Keratinocyte (primary cell): ENCODE results near the gene OFD1.

Experiments
- EZH2 ChIP-seq: IDR thresholded peaks from one replicate; pipeline ENCODE4 v1.6.1; 2012; ENCODE audit warnings: inconsistent platforms, mild to moderate bottlenecking, low read length, moderate library complexity
- TF ChIP-seq, protein P1 (sequence below), 3 experiments: IDR thresholded peaks in 1 of 3; conservative IDR thresholded peaks in 1 of 3; optimal IDR thresholded peaks in 1 of 3; 2 replicates in 2 of 3; 3 replicates in 1 of 3; pipeline versions ENCODE3 to v1.5.1; 2011; ENCODE audit warnings: low read length in 3 of 3, mild to moderate bottlenecking in 3 of 3, moderate library complexity in 2 of 3, control low read depth in 1 of 3, inconsistent platforms in 1 of 3; ENCODE audit not compliant: insufficient read depth in 2 of 3; ENCODE audit errors: extremely low read depth in 1 of 3

DNA sequence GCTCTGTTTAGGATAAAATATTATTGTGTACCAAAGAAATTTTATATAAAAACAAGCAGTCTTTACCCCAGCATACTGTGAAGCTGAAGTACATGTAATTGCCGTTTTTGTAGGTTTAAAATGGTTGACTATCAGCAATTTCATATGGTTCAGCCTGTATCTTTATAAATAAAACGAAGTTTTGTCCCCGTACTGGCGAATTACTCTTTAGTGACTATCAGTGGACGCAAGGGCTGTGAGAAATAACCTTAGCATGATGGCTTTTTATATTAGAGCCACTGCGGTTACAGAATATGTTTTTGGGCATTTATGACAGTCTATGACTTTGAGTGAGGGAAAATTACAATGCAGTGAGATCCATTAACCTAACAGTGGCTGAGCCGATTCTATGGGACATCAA lies 81.1 kb downstream of the OFD1 start:
- TF ChIP-seq, protein P1, sequence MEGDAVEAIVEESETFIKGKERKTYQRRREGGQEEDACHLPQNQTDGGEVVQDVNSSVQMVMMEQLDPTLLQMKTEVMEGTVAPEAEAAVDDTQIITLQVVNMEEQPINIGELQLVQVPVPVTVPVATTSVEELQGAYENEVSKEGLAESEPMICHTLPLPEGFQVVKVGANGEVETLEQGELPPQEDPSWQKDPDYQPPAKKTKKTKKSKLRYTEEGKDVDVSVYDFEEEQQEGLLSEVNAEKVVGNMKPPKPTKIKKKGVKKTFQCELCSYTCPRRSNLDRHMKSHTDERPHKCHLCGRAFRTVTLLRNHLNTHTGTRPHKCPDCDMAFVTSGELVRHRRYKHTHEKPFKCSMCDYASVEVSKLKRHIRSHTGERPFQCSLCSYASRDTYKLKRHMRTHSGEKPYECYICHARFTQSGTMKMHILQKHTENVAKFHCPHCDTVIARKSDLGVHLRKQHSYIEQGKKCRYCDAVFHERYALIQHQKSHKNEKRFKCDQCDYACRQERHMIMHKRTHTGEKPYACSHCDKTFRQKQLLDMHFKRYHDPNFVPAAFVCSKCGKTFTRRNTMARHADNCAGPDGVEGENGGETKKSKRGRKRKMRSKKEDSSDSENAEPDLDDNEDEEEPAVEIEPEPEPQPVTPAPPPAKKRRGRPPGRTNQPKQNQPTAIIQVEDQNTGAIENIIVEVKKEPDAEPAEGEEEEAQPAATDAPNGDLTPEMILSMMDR (optimal IDR thresholded peaks at IDR 0.05 in 1 of 3, IDR thresholded peaks at IDR 0.05 in 1 of 3, conservative IDR thresholded peaks at IDR 0.05 in 1 of 3; ENCODE audit: extremely low read depth in 1 of 3, insufficient read depth in 2 of 3, low read length in 3 of 3), result no peak
- TF ChIP-seq EZH2, result no peak
